ENCODE results near the gene LGALS7B.
"Not testable (repeated sequence)": the region's sequence is repeated elsewhere in the genome, so short reads cannot be mapped to it uniquely, and the experiment has no call there.

The LGALS7B gene

DNA sequence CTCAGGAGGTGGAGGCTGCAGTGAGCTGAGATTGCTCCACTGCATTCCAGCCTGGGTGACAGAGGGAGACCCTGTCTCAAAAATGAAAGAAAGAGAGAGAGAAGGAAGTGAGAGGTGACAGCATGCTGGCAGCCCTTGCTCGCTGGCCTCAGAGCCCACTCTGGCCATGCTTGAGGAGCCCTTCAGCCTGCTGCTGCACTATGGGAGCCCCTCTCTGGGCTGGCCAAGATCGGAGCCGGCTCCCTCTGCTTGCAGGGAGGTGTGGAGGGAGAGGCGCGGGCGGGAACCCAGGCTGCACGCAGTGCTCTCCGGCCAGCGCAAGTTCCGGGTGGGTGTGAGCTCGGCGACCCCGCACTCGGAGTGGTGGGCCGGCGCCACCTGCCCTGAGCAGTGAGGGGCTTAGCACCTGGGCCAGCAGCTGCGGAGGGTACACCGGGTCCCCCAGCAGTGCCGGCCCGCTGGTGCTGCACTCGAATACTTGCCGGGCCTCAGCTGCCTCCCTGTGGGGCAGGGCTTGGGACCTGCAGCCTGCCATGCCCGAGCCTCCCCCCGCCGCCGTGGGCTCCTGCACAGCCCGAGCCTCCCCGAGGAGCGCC is 32.3 kb downstream of the LGALS7B start:
- not testable (repeated sequence) for DNase-seq (ENCODE audit: low spot score)

DNA sequence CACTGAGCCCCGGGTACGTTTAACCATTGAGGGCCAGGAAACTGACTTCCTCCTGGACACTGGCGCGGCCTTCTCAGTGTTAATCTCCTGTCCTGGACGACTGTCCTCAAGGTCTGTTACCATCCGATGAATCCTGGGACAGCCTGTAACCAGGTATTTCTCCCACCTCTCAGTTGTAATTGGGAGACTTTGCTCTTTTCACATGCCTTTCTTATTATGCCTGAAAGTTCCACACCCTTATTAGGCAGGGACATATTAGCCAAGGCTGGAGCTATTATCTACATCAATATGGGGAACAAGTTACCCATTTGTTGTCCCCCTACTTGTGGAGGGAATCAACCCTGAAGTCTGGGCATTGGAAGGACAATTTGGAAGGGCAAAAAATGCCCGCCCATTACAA is 36.9 kb downstream of the LGALS7B start:
- DNase-seq (ENCODE audit: low spot score), result not testable (repeated sequence)

DNA sequence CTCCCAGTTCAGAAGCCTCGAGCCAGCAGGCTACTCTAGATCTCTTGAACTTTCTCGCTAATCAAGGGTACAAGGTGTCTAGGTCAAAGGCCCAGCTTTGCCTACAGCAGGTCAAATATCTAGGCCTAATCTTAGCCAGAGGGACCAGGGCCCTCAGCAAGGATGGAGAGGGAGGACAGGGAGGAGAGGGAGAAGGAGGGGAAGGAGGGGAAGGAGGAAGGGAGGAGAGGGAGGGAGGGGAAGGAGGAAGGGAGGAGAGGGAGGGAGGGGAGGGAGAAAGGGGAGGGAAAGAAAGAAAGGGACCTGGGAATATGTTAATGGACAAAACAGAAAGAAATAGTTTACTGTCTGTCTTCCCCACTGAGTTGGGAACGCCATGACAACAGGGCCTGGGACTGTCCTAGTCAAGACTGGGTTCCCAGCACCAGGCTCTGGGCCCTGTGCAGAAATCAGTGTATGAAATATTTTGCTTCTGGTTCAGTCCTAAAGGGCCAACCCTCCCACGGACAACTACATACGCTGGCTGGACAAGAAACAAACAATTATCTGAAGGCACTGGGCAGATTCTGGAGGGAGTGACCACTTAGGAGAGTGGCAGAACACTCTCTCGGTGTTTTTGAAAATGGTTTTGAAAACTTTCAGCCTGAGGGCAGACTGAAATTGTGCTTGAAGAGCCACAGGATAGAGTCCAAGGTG is 38.0 kb downstream of the LGALS7B start:
- no peak for DNase-seq (ENCODE audit: low spot score)

DNA sequence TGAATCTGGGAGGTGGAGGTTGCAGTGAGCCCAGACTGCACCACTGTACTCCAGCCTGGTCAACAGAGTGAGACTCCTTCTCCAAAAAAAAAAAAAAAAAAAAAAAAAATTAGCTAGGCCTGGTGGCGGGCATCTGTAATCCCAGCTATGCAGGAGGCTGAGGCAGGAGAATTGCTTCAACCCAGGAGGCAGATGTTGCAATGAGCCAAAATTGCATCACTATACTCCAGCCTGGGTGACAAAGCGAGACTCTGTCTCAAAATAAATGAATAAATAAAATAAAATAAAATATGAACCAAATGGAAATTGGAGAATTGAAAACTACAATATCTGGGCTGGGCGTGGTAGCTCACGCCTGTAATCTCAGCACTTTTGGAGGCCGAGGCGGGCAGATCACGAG is 40.2 kb downstream of the LGALS7B start:
- not testable (repeated sequence) for DNase-seq (ENCODE audit: low spot score)

DNA sequence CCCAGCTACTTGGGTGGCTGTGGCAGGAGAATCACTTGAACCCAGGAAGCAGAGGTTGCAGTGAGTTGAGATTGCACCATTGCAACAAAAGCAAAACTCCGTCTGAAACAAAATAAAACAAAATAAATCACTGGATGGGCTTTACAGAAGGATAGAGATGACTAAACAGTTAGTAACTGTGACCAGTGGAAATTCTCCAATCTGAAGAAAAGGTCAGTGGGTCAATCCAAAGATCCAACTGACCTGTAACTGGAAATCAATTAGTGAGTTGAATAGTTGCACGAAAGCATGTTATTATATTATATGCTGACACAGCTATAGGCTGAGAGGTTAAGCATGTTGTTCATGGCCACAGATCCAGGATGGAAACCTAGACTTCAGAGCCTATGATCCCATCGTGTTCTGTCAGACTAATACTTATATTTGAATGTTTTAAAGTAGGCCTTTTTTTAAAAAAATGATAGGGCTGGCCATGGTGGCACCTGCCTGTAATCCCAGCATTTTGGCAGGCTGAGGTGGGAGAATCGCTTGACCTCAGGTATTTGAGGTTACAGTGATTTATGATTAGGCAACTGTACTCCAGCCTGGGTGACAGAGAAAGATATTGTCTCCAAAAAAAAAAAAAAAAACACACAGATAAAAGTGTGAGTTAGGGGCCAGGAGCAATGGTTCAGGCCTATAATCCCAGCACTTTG is 41.2 kb downstream of the LGALS7B start:
- DNase-seq (ENCODE audit: low spot score), result no peak

DNA sequence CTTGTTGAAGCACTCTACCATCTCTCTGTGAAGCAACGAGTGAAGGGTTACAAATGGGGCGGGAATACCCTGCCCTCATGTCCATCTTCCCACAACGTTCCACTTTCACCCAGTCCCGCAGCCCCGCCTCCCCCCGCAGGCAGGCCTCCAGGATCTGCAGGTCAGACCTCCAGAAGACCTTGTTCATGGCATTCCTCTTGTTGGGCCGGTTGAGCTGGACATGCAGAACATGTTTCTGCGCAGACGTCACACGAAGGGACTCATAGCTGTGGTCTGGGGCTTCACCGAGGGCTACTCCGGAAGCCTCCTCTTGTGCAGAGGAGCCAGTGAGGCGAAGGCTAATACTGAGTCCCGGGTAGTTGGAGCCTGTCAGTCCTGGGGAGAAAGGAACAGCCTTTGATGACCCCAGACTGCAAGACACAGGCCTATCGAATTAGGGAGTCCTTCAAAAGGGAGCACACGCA is 42.2 kb downstream of the LGALS7B start:
- peak; percentile 89 for DNase-seq (ENCODE audit: low spot score)

DNA sequence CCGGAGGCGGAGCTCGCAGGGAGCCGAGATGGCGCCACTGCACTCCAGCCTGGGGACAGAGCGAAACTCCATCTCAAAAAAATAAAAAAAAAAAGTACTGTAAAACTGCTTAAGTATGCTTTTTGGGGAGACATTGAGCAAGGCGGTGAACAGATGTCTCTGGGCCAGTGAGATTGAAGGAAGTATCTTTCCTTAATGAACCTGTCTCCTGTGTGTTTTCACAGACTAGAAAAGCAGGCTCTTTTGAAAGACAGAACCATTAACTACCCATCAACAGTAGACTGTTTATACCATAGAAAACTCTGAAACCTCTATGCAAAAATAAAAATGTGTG is 44.1 kb downstream of the LGALS7B start:
- DNase-seq (ENCODE audit: low spot score), result no peak

DNA sequence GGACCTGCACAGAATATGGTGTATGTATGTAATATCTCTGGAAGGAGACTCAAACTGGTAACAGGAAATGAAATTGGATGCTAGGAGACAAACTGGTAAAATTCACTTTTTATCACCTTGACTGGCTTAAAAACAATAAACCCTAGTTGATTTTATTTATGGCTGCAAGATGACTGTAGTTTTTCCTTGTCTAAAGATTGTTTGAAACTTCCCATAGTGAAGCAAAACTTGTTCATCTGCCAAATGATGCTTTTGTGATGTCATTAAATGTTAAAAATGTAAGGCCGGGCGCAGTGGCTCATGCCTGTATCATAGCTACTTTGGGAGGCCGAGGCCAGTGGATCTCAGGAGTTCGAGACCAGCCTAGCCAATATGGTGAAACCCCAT is 45.1 kb downstream of the LGALS7B start:
- DNase-seq (ENCODE audit: low spot score), result no peak

DNA sequence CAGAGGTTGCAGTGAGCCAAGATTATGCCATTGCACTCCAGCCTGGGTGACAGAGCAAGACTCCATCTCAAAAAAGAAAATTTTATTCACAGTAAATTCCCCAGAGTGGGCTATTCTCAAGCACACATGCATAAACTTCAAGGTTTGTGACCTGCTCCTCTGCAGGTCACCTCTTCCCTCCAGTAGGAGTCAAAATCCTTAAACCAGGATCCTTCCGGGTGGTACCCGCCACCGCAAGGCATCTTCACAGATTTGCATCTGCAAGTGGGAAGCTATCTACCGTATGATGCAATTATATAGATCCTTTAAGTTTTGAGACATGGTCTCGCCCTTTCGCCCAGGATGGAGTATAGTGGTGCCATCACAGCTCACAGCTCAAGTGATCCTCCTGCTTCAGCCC is 45.6 kb downstream of the LGALS7B start:
- DNase-seq (ENCODE audit: low spot score), result no peak

DNA sequence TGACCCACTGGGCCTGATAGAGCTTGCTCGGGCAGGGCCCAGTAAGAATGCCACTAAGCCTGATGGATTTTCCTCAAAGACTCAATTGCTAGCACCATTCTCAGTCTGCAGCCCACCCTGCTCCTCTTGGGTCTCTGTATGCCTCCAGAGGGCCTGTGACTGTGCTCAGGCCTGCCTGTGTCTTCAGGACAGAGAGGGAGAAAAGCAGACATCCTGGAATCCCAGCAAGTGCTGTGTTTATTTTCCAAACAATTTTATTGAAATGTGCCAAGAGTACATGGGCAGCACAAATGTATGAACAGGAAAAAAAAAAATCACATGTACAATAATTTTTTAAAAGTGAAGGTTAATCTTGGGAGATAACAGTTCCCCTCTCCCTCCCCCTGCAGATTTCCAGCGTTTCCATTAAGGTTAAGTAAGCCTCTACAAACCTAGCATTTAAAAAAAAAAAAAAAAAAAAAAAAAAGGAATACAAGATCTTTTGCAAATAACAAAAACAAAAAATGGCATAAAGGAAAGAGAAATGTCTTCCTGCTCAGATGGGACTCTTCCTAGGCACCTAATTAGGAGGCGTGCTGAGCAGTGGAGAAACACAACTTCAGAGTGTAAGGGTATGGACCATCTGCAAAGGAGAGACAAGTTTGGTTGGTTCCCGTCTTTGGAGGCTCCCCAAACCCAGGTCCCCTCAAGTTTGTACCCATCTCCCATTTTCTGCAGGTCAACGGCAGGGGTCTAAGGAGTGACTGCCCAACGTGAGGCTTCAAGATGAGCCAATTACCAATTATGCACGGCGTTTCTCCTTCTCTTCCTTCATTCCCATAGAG is 47.4 kb downstream of the LGALS7B start:
- DNase-seq (ENCODE audit: low spot score), result no peak

DNA sequence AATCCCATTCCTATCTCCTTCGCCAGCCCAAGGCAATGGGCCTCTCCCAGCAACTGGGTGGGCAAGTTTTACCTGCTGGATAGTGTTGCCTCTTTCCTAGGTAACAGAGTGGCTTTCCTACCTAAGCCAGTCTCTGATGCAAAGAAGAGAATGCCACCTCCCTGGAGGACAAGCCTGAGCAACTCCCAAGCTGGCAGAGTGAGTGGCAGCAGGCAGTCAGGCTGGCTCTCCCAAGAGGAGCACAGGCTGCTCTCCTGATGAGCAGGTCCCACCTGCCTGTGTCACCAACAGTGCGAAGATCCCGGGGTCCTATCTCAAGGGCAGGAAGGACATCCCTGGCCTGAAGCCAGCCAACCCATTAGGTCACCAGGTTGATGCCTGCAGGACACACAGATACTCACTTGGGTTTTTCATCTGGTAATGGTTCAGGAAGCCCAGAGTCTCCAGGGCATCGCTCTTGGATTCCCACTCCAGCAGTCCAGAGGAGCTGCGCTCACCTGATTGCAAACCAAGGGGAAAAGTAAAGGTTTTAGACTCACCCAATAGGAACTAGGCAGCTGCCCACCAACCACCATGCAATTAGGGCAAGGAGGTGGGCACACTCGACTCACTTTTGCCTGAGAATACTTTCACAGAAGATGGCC is 48.1 kb downstream of the LGALS7B start:
- no peak for DNase-seq (ENCODE audit: low spot score)

DNA sequence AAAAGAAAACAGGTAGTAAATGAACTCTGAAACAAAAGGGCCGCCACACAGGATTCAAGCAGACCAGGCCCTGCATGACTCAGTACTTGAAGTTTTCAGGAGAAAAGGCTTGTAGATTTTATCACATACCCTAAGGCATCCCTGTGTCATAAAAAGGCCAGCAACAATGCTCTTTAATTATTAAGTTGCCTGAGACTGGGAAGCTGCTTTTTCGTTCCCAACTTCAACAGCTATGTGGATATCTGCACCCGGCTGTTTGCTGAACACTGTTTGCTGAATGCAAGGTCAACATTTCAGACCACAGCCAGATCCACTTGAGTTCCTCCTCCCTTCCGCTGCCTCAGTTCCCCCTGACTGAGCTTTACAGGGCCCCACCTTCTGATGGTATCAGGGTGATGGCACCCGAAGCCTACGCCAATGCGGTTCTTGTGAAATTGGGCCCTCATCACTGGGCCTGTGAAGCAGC is 48.7 kb downstream of the LGALS7B start:
- DNase-seq (ENCODE audit: low spot score), result no peak

DNA sequence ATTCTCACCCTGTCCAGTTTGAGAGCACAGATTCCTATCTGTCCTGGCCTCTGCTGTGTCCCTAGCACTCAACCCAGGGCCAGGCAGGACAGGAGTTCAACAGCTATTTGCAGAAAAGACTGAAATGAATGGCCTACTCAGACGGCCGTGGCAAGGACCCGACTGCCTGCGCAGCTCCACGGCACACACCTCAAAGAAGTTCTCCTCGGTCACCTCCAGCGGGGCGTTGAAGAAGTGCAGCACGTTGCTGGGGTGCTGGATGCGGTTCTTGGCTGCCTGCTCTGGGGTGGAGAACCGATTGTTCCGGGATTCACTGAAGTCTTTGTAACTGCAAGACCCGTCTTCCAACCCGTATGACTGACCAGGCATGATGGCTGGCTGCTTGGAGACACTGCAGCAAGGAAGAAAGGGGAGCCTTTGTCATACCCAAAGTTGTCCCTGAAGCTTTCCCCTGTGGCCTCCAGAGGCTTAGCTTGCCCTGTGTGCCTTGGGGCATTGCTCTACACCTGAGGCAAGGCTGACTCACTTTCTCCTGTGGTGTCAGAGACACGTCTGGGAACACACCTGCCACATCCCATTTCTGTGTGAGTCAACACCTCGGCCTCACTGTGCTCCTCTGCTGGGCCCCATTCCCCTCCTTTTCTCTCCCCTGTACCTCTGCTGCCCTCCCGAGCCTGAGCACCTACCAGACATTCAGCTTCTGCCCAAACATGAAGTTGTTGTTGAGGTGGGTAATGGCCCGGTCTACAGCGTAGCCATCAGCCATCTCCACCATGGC is 49.4 kb downstream of the LGALS7B start:
- DNase-seq (ENCODE audit: low spot score), result no peak

DNA sequence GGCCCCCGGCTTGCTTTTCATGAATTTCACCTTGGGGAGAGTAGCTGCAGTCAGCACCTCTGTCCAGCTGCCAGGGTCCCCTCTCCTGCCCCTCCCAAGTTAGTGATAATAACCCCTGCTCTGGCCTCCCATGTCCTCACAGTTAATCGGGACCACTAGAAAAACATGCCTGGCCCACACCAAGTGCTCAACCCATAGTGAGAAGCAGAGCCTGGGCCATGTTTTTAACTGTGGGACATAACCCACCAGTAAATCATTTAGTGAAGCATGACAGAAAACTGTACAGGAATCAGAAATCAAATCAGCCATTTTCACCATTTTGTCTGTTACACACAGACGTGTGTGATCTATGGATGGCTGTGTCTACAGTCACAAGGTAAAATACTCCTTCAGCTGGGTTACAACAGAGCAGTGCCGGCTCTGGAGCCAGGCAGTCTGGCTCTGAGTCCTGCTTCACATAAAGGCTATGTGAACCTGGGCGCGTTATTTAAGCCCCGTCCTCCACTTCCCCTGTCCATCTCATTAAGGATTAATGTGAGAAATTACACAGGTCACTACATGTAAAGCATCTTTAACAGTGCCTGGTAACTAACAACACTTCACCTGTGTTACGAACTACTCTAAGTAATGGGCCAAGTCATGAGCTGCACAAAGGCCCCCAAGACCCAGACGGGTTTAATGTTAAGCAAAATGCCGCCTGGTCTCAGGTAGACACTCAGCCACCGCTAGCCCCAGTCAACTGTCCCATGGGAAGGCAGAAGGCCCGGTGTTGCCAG is 50.2 kb downstream of the LGALS7B start:
- DNase-seq (ENCODE audit: low spot score), result no peak

DNA sequence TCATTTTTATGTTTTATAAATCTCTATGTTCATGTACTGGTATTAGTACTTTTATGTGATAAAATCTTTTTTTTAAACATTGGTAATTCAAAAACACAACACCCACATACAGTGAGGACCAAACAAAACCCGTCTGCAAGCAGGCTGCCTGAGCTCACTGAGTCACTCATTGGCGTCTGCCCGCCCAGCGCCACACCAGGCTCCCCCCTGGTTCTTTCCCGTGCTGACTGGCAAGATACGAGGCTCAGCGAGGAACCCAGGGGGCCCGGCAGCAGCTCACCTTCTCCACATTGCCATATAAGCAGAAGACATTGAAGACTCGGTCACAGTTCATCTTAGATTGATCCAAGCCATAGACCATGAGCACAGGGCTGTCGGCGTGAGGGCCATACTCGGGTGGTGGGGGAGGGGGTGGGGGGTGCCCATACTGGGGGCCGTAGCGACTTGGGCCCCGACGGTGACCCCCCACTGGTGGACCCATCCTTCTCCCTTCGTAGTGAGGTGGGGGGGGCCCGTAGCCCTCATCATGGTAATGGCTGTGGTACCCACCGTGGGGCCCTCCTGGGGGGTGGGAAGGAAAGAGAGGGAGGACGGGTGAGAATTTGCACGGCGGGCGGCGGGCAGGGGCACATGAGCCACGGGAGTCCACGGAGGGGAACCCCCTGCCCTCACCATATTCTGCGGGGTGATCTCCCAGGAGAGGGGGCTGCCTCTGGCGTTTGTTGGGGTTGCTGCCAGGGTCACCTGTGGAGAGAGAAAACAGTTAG is 51.0 kb downstream of the LGALS7B start:
- no peak for DNase-seq (ENCODE audit: low spot score)

DNA sequence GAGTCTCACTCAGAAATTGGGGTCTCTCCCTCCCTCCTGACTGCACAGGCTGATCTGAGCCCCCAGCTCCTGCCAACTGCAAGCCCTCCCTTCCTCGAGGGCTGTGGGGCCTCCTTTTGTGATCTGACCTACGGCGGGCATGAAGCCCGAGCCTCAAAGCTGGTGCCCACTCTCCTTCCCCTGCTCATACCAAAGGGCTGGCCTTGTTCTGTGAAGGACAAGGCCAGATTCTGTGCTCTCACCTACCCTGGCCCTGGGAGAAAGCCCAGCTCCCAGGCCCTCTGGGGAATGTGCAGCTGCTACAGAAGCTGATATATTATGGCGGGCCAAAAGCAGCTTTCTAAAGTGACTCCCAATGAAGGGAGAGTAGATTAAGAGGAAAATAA is 51.6 kb downstream of the LGALS7B start:
- no peak for DNase-seq (ENCODE audit: low spot score)
